ENCODE measurements around the gene CMTM8.

CMTM8 gene

DNA sequence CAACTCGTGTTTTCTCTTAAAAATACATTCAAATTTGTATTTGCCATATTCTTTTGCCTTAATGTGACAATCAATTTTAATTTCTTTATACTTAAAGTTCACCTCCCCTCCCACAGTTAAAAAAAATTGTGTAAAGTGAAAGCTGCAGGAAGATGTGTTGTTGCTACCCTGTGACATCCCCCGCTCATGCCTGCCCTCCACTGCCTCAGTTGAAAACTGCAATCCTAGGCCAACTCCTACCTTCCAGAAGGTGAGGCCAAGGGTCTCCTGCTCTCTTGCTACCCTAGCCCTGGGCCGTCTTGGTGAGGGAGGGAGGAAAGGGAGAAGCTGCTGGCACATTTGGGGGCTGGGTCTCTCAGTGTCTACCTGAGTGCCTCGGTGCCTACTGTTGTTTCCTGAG, 96.2 kb downstream of the CMTM8 start:
- DNase-seq (ENCODE audit: low read depth in 2 of 2, low spot score in 1 of 2) = peak in 1 of 2 donors; percentile 21

DNA sequence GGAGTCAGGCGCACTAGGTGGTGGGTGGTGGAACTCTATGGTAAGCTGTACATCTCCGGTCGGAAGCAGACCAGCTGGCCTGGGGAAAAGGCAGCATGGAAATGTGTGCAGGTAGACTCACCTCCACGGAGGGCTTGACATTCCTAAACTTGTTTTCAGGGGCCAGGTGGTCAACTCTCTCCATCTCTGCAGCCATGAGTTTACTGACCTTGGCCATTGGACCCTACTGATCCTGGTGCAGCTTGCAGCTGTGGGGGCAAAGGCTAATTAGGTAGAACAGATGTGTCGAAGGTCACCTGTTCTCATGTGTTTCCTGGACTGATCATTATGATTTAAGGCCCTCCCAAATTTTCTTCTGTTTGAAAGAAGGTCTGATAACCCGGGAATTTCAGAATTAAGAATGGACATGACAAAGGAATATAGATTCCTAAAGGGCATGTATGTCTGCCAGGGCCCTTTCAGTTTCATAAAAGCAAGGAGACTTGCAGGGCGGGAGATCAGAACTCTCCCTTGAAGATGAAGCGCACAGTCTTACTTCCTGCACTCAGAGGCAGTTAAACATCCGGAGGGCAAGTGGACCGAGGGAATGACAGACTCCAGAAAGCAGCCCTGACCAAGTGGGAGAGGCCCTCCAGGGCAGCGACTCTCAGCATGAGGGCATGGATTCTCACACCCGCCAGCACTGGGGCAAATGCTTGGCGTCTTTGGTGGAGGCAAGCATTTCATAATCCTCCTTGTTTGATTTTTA, 97.1 kb downstream of the CMTM8 start:
- DNase-seq (ENCODE audit: low read depth in 2 of 2, low spot score in 1 of 2) = no peak

DNA sequence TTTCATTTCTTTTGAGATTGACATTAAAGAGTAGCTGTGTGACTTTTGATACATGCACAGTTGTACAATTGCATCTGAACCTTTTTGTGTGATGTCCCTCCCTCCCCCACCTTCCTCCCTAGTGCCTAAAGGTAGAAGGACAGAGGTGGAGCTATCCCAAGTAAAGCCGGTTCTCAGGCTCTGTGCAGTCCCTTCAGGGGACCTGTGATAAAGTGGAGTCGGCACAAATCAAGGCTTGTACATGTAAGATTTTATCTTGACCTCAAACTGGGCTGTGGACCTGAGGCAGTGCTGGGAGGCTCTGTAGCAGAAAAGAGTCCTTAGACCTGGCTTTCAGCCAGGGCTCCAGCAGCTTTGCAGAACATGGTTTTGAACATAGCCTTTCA, 97.6 kb downstream of the CMTM8 start:
- no peak for DNase-seq (ENCODE audit: low read depth in 2 of 2, low spot score in 1 of 2)

DNA sequence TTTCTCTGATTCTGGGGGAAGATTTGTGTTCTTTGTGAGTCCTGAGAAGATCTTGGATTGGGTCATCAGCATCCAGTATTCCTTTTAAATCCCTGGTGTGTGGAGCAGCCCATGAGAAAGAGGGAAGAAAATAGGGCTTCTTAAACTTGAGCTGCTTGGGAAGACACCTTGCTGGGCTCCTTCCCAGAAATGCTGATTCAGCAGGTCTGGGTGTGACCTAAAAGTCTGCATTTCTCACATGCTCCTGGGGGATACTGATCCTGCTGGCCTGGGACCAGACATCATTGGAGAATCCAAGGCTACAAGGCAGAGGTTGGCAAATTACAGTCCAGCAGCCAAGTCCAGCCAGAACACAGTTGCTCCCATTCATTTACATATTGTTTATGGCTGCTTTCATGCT, 99.0 kb downstream of the CMTM8 start:
- DNase-seq (ENCODE audit: low read depth in 2 of 2, low spot score in 1 of 2) = no peak

DNA sequence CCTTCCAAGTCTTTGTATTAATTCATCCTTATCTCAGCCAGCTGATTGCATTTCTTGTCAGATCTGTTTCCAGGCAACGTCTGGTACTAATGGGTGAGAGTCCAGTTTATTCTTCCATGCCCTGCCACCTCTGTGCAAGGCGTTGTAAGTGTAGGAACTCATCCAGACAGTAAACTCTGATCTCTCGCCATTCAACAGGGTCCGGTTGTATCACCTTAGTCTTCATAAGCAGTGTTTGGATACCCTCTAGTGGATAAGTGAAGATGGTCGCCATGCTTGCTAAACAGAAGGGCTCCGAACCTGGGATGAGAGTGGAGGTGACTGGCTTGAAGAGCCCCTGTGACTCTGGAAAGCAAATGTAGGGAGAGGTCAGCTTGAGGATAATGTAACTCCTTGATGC, 101.6 kb downstream of the CMTM8 start:
- DNase-seq (ENCODE audit: low read depth in 2 of 2, low spot score in 1 of 2) = no peak

DNA sequence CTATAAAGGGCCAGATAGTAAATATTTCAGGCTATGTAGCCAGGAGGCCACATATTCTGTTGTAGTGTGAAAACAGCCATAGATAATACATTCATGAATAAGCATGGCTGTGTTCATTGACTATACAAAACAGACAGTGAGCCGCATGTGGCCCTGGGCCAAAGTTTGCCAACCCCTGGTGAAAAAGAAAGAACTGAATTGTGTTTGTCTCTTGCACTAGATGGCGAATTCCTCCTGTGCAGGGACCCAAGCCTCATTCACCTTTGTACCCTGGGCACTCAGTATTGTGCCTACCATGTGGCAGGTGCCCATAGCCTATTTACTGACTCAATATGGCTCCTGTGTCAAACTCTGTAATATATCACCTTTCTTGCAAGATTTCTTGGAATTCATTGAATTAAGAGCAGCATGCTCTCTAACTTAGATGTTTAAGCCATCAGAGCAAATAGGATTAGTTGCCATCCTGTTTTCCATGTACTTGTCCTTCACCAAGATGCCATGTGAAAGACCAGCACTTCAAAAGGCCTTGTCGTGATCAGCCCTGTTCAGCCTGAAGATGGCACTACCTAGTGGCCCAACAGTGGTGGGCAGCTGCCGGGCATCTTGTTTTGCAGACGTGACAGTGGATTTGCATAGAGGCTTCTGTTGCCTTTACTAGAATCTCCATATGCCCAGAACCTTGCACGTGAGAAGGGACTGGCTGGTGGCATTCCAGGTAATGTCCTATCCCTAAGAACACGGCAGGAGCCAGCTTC, 102.3 kb downstream of the CMTM8 start:
- DNase-seq (ENCODE audit: low read depth in 2 of 2, low spot score in 1 of 2) = no peak

DNA sequence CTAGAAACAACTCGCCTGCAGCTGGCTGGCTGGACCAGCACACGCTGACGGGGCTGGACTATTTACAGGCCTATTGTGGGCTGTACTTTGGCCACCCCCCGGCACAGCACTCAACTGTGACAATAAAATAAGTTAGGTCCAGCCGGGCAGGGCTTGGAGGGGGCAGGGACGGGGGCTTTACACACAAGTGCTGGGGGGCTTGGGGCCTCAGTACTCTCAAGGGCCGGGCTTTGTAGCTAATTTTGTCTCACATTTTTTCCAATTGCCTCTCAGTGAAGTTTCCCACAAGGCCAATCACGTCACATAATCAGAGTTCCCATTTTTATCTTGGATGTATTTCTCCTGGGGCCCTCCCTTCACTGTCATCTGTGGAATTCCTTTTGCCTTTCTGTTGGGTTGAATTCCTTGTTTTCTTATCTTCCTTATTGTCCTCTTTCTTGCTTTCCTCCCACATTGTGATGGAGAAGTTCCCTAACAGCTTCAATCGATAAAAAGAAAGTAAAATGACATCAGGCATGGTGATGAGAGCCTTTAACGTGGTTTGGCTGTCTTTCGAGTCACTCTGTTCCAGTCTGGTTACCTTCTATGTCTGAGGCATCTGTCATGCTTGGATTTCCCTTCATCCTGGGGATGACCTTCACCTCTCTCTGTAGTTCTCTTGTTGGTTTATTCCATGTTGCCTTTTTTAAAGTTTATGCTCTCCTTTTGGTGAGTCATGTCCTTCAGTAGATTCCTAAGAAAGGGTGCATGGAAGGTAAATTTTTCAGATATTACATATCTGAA, 109.1 kb downstream of the CMTM8 start:
- DNase-seq (ENCODE audit: low read depth in 2 of 2, low spot score in 1 of 2) = no peak

DNA sequence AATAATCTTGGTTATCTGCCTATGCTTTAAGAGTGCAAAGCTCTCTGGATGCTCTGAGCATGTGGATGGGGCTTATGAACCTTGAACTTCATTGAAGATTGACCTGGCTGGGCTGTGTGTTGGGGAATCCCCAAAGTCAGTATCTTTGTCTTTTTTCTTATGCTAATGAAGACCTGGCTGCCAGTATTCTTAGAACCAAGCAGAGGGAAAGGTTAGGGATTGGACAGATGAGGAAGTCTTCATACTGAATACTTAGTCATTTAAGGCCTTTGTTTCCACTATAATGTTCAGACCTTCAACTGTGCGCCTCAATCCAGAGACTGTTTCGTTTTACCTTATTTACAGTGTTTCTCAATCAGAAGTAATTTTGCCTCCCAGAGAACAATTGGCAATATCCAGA, 110.7 kb downstream of the CMTM8 start:
- no peak for DNase-seq (ENCODE audit: low read depth in 2 of 2, low spot score in 1 of 2)

DNA sequence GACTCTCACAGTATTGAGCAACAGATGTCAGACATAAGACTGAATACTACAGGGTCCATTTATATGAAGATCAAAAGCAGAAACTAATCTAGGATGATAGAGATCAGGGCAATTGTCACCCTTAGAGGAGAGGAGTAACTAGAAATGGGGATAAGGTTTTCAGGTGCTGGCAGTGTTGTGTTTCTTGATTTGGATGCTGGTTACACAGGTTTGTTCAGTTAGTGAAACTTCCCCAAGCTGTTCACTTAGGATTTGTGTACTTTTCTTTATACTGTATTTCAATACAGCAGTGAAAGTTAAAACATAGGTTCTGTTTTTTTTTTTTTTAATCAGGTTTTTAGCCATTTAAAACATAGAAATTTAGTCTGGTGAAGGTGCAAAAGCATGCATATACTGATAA, 114.1 kb downstream of the CMTM8 start:
- no peak for DNase-seq (ENCODE audit: low read depth in 2 of 2, low spot score in 1 of 2)

DNA sequence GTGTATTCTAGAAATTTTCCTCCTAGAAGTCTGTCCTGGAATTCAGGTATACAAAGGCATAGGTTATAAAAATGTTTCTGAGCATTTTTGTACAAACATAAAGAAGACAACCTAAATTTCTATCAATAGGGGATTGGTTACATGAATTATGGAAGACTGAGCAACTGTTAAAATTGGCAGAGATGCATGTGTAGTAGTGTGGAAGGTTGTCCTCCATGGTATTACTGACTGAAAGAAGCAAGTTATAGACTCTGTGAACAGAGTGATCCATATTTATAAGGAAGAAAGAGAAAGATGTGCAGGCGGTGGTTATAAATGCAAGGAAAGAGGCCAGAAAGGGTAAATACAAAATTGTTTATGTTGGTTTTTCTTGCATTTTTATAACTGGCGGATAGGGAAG, 114.9 kb downstream of the CMTM8 start:
- no peak for DNase-seq (ENCODE audit: low read depth in 2 of 2, low spot score in 1 of 2)

DNA sequence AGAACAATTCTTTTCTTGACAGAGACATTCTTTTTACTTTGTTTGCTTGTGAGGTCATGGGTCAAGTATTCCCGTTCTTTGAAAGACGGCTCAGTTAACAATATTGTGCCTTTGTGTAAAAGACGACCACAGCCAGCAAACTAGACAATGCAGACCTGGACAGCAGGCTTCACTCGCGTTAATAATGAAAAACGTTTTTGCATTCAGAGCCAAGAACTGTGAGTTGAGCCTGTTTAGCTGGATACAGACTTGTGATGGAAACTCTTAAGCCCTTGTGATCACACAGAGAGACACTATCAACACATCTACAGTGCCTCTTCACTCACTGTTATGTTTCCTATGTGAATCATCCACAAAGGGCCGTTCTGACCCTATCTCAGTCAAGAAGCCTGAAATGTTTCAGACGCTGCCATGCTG, 115.9 kb downstream of the CMTM8 start:
- DNase-seq (ENCODE audit: low read depth in 2 of 2, low spot score in 1 of 2) = no peak

DNA sequence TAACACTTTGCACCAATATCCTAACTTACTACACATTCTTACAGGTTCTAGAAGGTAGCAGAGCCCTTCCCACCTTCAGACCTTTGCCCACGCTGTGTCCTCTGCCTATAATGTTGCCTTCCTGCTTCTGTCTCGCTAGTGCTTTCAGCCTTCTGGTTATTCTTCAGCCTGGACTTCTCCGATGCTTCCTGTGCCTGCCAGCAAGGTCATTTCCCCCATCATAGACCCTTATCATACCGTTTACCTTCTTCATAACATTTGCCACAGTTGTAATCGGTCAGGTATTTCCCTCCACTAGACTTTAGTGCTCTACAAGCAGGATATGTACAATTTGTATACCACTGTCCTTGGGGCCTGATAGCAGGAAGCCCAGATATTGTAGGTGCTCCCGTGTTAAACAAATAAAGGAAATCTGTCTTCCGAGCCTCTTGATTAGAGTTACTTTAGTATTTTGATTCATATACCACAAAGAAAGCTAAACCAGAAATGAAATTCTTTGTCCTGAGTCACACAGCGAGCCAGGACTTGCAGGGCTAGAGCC, 117.3 kb downstream of the CMTM8 start:
- DNase-seq (ENCODE audit: low read depth in 2 of 2, low spot score in 1 of 2) = no peak

DNA sequence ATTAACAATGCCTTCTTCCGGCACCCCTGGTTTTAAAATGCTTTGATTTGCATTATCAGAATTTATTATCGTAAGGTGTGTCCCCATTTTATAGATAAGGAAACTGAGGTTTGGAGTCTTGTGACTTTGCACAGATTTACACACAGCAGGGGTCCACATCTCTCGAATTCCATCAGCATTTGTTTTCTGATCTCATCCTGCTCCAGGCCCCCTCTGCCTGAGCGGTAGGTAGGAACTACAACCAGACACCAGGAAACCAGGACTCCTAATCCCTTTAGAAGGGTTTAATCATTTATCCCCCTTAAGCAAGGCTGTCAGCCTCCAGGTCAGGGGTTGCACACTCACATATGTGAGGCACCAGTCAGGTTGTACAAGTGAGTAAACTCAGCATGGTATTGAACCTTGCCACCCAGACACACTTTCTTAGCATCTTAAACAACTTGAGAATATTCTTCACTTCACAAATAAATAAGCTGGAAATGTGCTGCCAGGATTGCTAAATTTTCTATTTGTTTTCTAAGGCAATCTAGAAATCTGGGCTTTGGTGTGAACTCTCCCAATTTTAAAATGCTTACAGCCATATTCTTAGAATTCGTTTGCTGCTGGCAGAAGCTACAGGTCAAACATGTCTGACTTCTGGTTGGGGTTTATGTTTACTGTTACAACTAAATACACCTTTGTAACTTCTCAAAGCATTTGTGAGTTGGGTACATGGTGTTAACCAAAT, 121.4 kb downstream of the CMTM8 start:
- DNase-seq (ENCODE audit: low read depth in 2 of 2, low spot score in 1 of 2) = no peak

DNA sequence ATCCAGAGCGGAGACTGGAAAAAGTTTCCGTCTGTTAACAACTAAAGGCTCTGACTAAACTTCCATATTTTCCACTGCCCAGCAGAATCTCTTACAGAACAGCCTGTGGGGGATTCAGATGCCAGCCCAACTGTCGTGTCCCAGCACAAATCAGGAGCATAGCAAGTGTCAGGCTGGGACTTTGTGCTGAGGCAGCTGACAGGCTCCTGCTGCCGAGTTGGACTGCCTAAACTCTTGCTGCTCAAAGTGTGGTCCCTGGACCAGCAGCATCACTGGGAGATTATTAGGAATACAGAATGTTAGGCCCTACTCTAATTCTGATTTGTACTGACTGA, 122.0 kb downstream of the CMTM8 start:
- no peak for DNase-seq (ENCODE audit: low read depth in 2 of 2, low spot score in 1 of 2)

DNA sequence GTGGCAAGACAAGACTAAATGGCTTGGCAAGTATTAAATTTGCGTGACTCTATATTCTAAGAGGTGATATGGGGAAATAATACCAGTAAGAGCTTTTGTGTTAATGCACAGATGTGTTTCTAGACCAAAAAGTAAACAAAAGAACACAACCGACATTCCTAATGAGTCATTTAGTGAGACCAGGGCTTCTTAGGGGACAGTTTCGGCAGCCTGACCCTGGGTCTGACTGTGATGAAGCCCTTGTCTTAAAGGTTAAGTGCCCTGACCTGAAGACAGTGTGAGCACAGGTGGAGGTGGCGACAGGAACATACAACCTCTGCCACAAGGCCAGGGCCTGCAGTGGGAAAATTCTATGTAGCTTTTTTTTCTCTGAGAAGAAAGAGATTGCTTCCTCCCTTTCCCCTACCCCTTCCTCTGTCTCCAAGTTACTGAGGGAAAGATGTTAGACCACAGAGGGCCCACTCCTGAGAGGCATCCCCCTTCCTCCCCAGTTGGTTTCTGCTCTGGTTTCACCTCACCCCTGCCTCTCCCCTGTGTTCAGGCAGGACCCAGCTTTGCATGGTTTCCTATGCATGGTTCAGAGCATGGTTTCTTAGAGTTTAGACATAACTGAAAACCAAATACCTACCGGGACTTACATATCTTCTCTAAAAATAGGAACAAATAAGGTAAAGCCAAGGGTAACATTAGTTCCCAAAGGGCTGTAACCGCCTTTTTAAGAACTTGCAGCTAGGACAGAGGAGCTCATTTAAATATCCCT, 128.3 kb downstream of the CMTM8 start:
- no peak for DNase-seq (ENCODE audit: low read depth in 2 of 2, low spot score in 1 of 2)

DNA sequence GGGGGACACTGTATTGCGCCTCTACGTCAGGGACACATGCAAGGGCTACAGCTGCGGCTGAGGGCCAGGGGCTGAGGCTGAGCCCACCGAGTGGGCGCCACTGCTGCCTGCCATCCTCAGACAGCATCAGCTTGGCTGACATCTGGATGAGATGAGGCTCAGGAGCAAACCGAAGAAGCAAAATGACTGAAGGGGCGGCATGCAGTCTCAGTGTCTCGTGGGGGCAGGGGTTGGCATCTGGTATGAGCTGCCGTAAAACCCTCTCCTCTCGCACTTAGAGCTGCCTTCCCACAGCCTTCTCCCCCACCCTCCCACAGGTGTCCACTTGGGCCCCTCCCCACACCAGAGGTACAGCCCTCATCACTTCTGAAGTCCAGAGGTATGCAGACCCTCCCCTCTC, 129.0 kb downstream of the CMTM8 start:
- no peak for DNase-seq (ENCODE audit: low read depth in 2 of 2, low spot score in 1 of 2)

DNA sequence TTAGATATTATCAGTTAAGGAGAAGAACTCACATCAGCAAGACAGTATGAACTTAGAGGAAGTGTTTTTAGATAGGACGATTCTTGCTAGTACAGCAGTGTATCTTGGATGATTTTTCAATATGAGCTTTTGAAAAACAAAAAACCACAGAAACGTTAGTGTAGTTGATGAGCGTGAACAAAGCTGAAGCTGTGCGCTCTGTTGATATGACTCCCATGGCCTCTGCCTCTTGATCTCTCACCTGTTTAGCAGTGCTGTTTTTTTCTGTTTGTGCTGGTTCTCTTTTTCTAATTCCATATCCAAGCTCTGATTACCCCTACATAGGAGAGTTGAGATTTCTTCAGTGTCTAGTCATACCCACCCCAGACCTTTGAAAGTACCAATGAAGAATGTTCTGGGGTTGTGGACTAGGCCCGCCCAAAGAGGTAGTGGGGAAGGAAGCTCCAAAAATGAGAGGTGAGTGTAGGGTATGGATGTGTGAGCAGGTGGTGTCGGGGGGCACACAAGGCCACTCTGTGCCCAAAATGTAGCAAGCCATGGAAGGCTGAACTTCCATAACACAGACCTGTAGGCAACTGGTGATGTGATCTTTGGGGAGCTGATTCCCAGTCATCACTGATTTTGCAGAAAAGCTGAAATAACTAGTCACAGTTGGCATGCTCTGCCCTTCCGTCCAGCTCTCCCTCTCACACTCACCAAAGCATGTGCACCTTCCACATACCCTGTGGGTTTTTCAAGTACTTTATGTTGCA, 133.2 kb downstream of the CMTM8 start:
- no peak for DNase-seq (ENCODE audit: low read depth in 2 of 2, low spot score in 1 of 2)

DNA sequence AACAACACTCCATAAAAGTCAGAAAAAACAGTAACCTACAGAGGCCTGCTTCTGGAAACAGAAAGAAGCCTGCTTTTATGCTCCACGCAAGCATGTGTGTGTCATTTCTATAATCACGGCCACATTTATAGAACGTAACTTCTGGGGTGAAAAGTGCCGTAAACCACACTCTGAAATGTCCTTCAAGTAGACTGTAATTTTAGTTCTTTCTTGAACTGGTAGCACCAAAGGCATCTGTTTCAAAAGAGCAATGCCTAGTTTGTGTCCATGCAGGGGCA, 133.7 kb downstream of the CMTM8 start:
- DNase-seq (ENCODE audit: low read depth in 2 of 2, low spot score in 1 of 2) = no peak

DNA sequence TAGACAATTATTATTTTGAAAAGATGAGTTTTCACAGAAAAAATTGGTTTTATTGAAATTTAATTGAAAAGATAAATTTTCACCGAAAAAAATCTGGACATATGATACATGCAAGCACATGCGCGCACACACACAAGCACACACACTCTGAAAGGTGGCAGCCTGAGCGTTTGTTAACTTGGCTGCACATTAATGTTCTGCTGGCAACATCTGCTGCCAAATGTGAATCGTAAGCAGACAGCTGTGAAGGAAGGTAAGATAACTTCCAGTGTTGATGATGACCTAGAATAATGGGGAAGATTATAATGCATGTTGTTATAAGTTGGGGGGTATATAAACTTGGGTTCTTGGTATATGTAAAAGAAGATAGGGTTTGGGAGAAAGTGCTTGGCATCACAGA, 134.8 kb downstream of the CMTM8 start:
- no peak for DNase-seq (ENCODE audit: low read depth in 2 of 2, low spot score in 1 of 2)

DNA sequence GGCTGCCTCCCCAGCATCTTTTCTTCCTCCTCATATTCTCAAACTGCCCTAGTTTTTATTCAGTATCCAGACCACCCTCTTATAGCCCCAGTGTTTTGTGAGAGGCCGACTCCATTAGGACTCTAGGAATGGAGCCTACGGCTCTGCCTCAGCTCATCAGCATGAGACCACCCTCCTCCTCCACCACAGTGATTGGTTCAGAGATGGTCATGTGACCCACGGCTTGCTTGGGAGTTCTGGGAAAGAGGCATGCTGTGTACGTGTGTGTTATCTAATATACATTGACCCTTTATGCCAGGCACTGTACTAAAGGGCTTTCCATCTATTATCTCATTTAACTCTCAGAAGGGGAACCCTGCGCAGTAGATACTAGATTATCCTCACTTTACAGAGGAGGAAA, 135.4 kb downstream of the CMTM8 start:
- no peak for DNase-seq (ENCODE audit: low read depth in 2 of 2, low spot score in 1 of 2)

Measured in stimulated activated CD8-positive, alpha-beta memory T cell treated with anti-CD3 and anti-CD28 coated beads, Interleukin-4, amount 100 ng/mL, for 1 hour (primary cell).